Neural cell (in vitro differentiated cells): ENCODE measurements around the gene NMNAT3. TPM values are rescaled to one million over a fixed set of nuclear protein-coding genes. Genes with fewer than 3 reads are reported as not detected.

Experiments used
- H2AFZ ChIP-seq: fragments of 200-600, 300-800 bp; sonication (generic), shearing (Covaris generic); 2 replicates; pipeline ENCODE4 v1.6.0; 2014; ENCODE audit warnings: low read depth, mild to moderate bottlenecking, antibody characterized with exemption, low read length, moderate library complexity
- H3F3A ChIP-seq: fragments of 200-600 bp; shearing (Covaris generic); 2 replicates; pipeline ENCODE4 v1.6.1; 2016; ENCODE audit warnings: mild to moderate bottlenecking, moderate library complexity, mixed read lengths, antibody characterized with exemption, low read length; ENCODE audit not compliant: insufficient read depth, poor library complexity, severe bottlenecking
- H3K27ac ChIP-seq: fragments of 200-600, 300-800 bp; sonication (generic), shearing (Covaris generic); 2 replicates; pipeline ENCODE4 v1.5.1; 2014; ENCODE audit warnings: mild to moderate bottlenecking, low read length, moderate library complexity
- H3K27me3 ChIP-seq: fragments of 300-800, 200-600 bp; sonication (generic), shearing (Covaris generic); 2 replicates; pipeline ENCODE4 v1.6.0; 2014; ENCODE audit warnings: mild to moderate bottlenecking, low read depth, low read length, moderate library complexity; ENCODE audit not compliant: insufficient read depth
- H3K36me3 ChIP-seq: fragments of 300-800, 200-600 bp; sonication (generic), shearing (Covaris generic); 2 replicates; pipeline ENCODE4 v1.5.1; 2014; ENCODE audit warnings: mild to moderate bottlenecking, antibody characterized with exemption, low read length, moderate library complexity; ENCODE audit not compliant: insufficient read depth
- H3K4me2 ChIP-seq: fragments of 300-800, 200-600 bp; sonication (generic), shearing (Covaris generic); 2 replicates; pipeline ENCODE4 v1.6.0; 2014; ENCODE audit warnings: mild to moderate bottlenecking, low read length
- H3K4me3 ChIP-seq: fragments of 300-800, 200-600 bp; sonication (generic), shearing (Covaris generic); 2 replicates; pipeline ENCODE4 v1.5.1; 2014; ENCODE audit warnings: mild to moderate bottlenecking, low read length, moderate library complexity
- H3K79me2 ChIP-seq: fragments of 200-600 bp; shearing (Covaris generic); replicated peaks from 2 replicates; pipeline ENCODE4 v1.6.0; 2014; ENCODE audit warnings: mild to moderate bottlenecking, low read length, moderate library complexity; ENCODE audit not compliant: insufficient read depth
- H3K9ac ChIP-seq: fragments of 300-800, 200-600 bp; sonication (generic), shearing (Covaris generic); 2 replicates; pipeline ENCODE4 v1.6.1; 2016; ENCODE audit warnings: mild to moderate bottlenecking, low read length, mixed read lengths
- H3K9me2 ChIP-seq: fragments of 200-600 bp; shearing (Covaris generic); 2 replicates; pipeline ENCODE4 v1.6.1; 2016; ENCODE audit warnings: mild to moderate bottlenecking, low read length, mixed read lengths; ENCODE audit not compliant: insufficient read depth
- H3K9me3 ChIP-seq: fragments of 200-600, 300-800 bp; sonication (generic), shearing (Covaris generic); 2 replicates; pipeline ENCODE4 v1.6.1; 2016; ENCODE audit warnings: mild to moderate bottlenecking, mixed run types, low read length, moderate library complexity, mixed read lengths
- H4K20me1 ChIP-seq: fragments of 200-600 bp; shearing (Covaris generic); 2 replicates; pipeline ENCODE4 v1.6.1; 2016; ENCODE audit warnings: mild to moderate bottlenecking, mixed run types; ENCODE audit not compliant: insufficient read depth
- CTCF ChIP-seq: fragments of 450-650 bp; IDR thresholded peaks from 2 replicates; pipeline ENCODE4 v1.5.1; 2014; ENCODE audit warnings: antibody characterized with exemption, mild to moderate bottlenecking, moderate library complexity; ENCODE audit not compliant: poor library complexity, severe bottlenecking
- EP300 ChIP-seq: fragments of 450-650 bp; conservative IDR thresholded peaks from 2 replicates; pipeline ENCODE4 v1.6.1; 2014; ENCODE audit warnings: antibody characterized with exemption, mild to moderate bottlenecking, moderate library complexity; ENCODE audit not compliant: poor library complexity, severe bottlenecking
- EZH2 ChIP-seq: fragments of 200-600, 300-800 bp; shearing (Covaris generic), sonication (generic); IDR thresholded peaks from 2 replicates; pipeline ENCODE4 v1.6.1; 2014; ENCODE audit warnings: antibody characterized with exemption, low read length, borderline replicate concordance, mild to moderate bottlenecking; ENCODE audit not compliant: insufficient read depth, poor library complexity, severe bottlenecking
- MXI1 ChIP-seq: fragments of 450-650 bp; conservative IDR thresholded peaks from 2 replicates; pipeline ENCODE4 v1.6.1; 2014; ENCODE audit warnings: antibody characterized with exemption, mild to moderate bottlenecking; ENCODE audit not compliant: poor library complexity, severe bottlenecking
- POLR2AphosphoS5 ChIP-seq: IDR thresholded peaks from 2 replicates; pipeline ENCODE4 v1.6.1; 2012
- RAD21 ChIP-seq: fragments of 450-650 bp; conservative IDR thresholded peaks from 2 replicates; pipeline ENCODE4 v1.6.1; 2014; ENCODE audit warnings: antibody characterized with exemption, mild to moderate bottlenecking, moderate library complexity
- REST ChIP-seq: IDR thresholded peaks from 2 replicates; pipeline ENCODE4 v1.6.1; 2012; ENCODE audit warnings: borderline replicate concordance
- SMC3 ChIP-seq: fragments of 450-650 bp; conservative IDR thresholded peaks from 2 replicates; pipeline ENCODE4 v1.6.1; 2014; ENCODE audit warnings: antibody characterized with exemption, mild to moderate bottlenecking, moderate library complexity; ENCODE audit not compliant: poor library complexity
- TAF1 ChIP-seq: IDR thresholded peaks from 2 replicates; pipeline ENCODE4 v1.6.1; 2012; ENCODE audit warnings: low read depth
- polyA plus RNA-seq: library from polyadenylated mRNA; depleted of rRNA; stranded (reverse); fragments of >200 nt; gene quantifications from 2 replicates; pipeline ENCODE4 v1.2.3, GENCODE V29; 2014

The NMNAT3 gene
- polyA plus RNA-seq, 1 donor from 2014 or later, result 2.3 TPM

GRCh38 chr3:139518306-139518705 is 159.5 kb downstream of the NMNAT3 start:
- no peaks in the 10 kb centered on the region for H3K9me2 ChIP-seq
- no peak overlapping the region for H3K4me2 ChIP-seq
- H3K27me3 ChIP-seq, result no peaks in the 10 kb centered on the region
- no peak overlapping the region for H3K27ac ChIP-seq
- no peaks in the 10 kb centered on the region for H3K9me3 ChIP-seq
- no peak overlapping the region for H3K9ac ChIP-seq
- H3K36me3 ChIP-seq, result no peaks in the 10 kb centered on the region
- no peaks in the 10 kb centered on the region for H4K20me1 ChIP-seq
- no peak overlapping the region for H2AFZ ChIP-seq
- H3K79me2 ChIP-seq, result no peaks in the 10 kb centered on the region
- TF ChIP-seq POLR2AphosphoS5, result no peak
- no peaks in the 10 kb centered on the region for H3F3A ChIP-seq
- H3K4me3 ChIP-seq, result no peak overlapping the region

GRCh38 chr3:139517321-139518065 is 160.3 kb downstream of the NMNAT3 start:
- H3K27me3 ChIP-seq, result no peaks in the 10 kb centered on the region
- H3K4me3 ChIP-seq, result no peak overlapping the region
- no peak overlapping the region for H2AFZ ChIP-seq
- H3K36me3 ChIP-seq, result no peaks in the 10 kb centered on the region
- no peaks in the 10 kb centered on the region for H4K20me1 ChIP-seq
- no peaks in the 10 kb centered on the region for H3K79me2 ChIP-seq
- TF ChIP-seq REST (no peak), CTCF (no peak), EZH2 (no peak), TAF1 (no peak), RAD21 (no peak), POLR2AphosphoS5 (no peak), EP300 (no peak), SMC3 (no peak), MXI1 (no peak)
- H3K9me2 ChIP-seq, result no peaks in the 10 kb centered on the region
- H3F3A ChIP-seq, result no peaks in the 10 kb centered on the region
- H3K9ac ChIP-seq, result no peak overlapping the region
- H3K27ac ChIP-seq, result no peak overlapping the region
- no peaks in the 10 kb centered on the region for H3K9me3 ChIP-seq
- H3K4me2 ChIP-seq, result no peak overlapping the region
